ENCODE measurements around the gene FBXW9. TPM values are rescaled to one million over a fixed set of nuclear protein-coding genes. Genes with fewer than 3 reads are reported as not detected.

Gene FBXW9
- total and polyA plus RNA-seq, 2 experiments from 2014 or later, result 9.1 to 10.9 TPM

GRCh38 chr19:12736995-12737834, 40.8 kb upstream of the FBXW9 start, which contains the start of gene GET3:
GET3 (plus strand) TSS chr19:12737497; CDS start chr19:12737506, 9 bp downstream.
- peaks cover 17% of the 10 kb centered on the region for H4K20me1 ChIP-seq (ENCODE audit: insufficient read depth, poor library complexity, severe bottlenecking)
- H3K4me2 ChIP-seq, result peak within 1 kb of the TSS; percentile 67
- H3K27ac ChIP-seq, result peak within 1 kb of the TSS; percentile 92
- peak; percentile 97 for DNase-seq (ENCODE audit: low spot score)
- H3K4me1 ChIP-seq (ENCODE audit: insufficient read depth), result peaks cover 9% of the 10 kb centered on the region
- no peaks in the 10 kb centered on the region for H3K36me3 ChIP-seq (replicated peaks; ENCODE audit: insufficient read depth, low read depth)
- H3K27me3 ChIP-seq, result no peaks in the 10 kb centered on the region
- peaks cover 46% of the 10 kb centered on the region for H3K79me2 ChIP-seq
- H3K9me3 ChIP-seq (ENCODE audit: low read depth), result no peaks in the 10 kb centered on the region
- TF ChIP-seq CTCF (IDR thresholded peaks at IDR 0.05; ENCODE audit: poor library complexity), result no peak
- no peak for TF ChIP-seq EZH2 (IDR thresholded peaks at IDR 0.05; ENCODE audit: borderline replicate concordance)
- TF ChIP-seq EZH2phosphoT487 (IDR thresholded peaks at IDR 0.05; ENCODE audit: low read depth, severe bottlenecking, unreplicated experiment), result no peak
- WGBS (ENCODE audit: low lambda C conversion rate, missing lambda C conversion rate), result 1% methylated on average over 24 of the region's 29 CpGs
- H3K4me3 ChIP-seq, result peak within 1 kb of the TSS; percentile 46
- no peaks in the 10 kb centered on the region for H3K9me2 ChIP-seq (replicated peaks; ENCODE audit: insufficient read depth)
- peak within 1 kb of the TSS; percentile 52 for H2AFZ ChIP-seq

- Histone ChIP-seq H3K4me3 (peak overlapping the region; percentile 75), H3K27ac (peak overlapping the region; percentile 98), H3K79me2 (peaks cover 56% of the 10 kb centered on the region), H3K4me2 (peak overlapping the region; percentile 94), H3K4me1 (ENCODE audit: insufficient read depth) (peaks cover 10% of the 10 kb centered on the region), H3K9me3 (ENCODE audit: low read depth) (no peaks in the 10 kb centered on the region), H3K36me3 (replicated peaks; ENCODE audit: insufficient read depth, low read depth) (no peaks in the 10 kb centered on the region), H3K9me2 (replicated peaks; ENCODE audit: insufficient read depth) (no peaks in the 10 kb centered on the region), H4K20me1 (ENCODE audit: insufficient read depth, poor library complexity, severe bottlenecking) (peaks cover 35% of the 10 kb centered on the region), H2AFZ (peak overlapping the region; percentile 51), H3K27me3 (no peaks in the 10 kb centered on the region)
- 2% methylated on average over 12 of the region's 15 CpGs for WGBS (ENCODE audit: low lambda C conversion rate, missing lambda C conversion rate)
- peak; percentile 36 for TF ChIP-seq CTCF (IDR thresholded peaks at IDR 0.05; ENCODE audit: poor library complexity)
- no peak for TF ChIP-seq EZH2phosphoT487 (IDR thresholded peaks at IDR 0.05; ENCODE audit: low read depth, severe bottlenecking, unreplicated experiment)
- no peak for TF ChIP-seq EZH2 (IDR thresholded peaks at IDR 0.05; ENCODE audit: borderline replicate concordance)
- peak; percentile 48 for DNase-seq (ENCODE audit: low spot score)
Measured at GRCh38 chr19:12733369-12734214, 37.2 kb upstream of the FBXW9 start.

GRCh38 chr19:12731337-12731736, 34.9 kb upstream of the FBXW9 start:
- Histone ChIP-seq H3K79me2 (peaks cover 44% of the 10 kb centered on the region), H4K20me1 (ENCODE audit: insufficient read depth, poor library complexity, severe bottlenecking) (peaks cover 35% of the 10 kb centered on the region), H3K27me3 (no peaks in the 10 kb centered on the region), H3K9me3 (ENCODE audit: low read depth) (no peaks in the 10 kb centered on the region), H3K36me3 (replicated peaks; ENCODE audit: insufficient read depth, low read depth) (no peaks in the 10 kb centered on the region), H3K9me2 (replicated peaks; ENCODE audit: insufficient read depth) (no peaks in the 10 kb centered on the region), H3K4me2 (no peak overlapping the region), H3K27ac (no peak overlapping the region), H3K4me1 (ENCODE audit: insufficient read depth) (peaks cover 10% of the 10 kb centered on the region), H3K4me3 (no peak overlapping the region), H2AFZ (no peak overlapping the region)
- no peak for DNase-seq (ENCODE audit: low spot score)
- 97% methylated on average over 24 of the region's 24 CpGs for WGBS (ENCODE audit: low lambda C conversion rate, missing lambda C conversion rate)
- TF ChIP-seq EZH2 (IDR thresholded peaks at IDR 0.05; ENCODE audit: borderline replicate concordance) (no peak), EZH2phosphoT487 (IDR thresholded peaks at IDR 0.05; ENCODE audit: low read depth, severe bottlenecking, unreplicated experiment) (no peak), CTCF (IDR thresholded peaks at IDR 0.05; ENCODE audit: poor library complexity) (no peak)

Measured in hepatocyte (in vitro differentiated cells).